ENCODE measurements around the gene RPS19BP1.

Gene RPS19BP1

GRCh38 chr22:39488563-39489083, 43.9 kb downstream of the RPS19BP1 start:
- no peak for DNase-seq

GRCh38 chr22:39487826-39488520, 44.6 kb downstream of the RPS19BP1 start:
- DNase-seq: no peak

DNA sequence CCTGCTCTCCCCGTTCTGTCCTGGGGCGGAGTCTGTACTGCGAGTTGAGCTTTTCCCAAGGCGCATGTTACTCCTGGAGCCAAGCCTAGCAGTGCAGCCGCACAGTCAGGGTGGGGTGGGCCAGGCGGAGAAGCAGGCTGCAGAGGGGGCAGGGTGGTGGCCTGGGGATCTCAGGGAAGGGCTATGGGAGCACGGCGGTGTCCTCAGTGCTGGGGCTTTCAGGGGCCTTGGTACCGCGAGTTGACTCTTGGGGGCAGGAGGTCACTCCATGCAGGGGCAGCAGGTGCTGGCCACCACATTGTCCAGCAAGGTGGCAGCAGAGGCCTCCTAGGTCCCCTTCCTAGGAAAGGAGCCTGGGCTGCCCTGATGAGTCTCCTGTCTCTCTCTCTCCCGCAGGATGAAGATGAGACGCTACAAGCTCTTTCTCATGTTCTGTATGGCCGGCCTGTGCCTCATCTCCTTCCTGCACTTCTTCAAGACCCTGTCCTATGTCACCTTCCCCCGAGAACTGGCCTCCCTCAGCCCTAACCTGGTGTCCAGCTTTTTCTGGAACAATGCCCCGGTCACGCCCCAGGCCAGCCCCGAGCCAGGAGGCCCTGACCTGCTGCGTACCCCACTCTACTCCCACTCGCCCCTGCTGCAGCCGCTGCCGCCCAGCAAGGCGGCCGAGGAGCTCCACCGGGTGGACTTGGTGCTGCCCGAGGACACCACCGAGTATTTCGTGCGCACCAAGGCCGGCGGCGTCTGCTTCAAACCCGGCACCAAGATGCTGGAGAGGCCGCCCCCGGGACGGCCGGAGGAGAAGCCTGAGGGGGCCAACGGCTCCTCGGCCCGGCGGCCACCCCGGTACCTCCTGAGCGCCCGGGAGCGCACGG, 45.4 kb downstream of the RPS19BP1 start:
- DNase-seq: no peak

GRCh38 chr22:39482768-39483167, 49.8 kb downstream of the RPS19BP1 start:
- no peak for DNase-seq

- no peak for DNase-seq
These were observed 51.0 kb downstream of the RPS19BP1 start for GRCh38 chr22:39481595-39481994.

DNA sequence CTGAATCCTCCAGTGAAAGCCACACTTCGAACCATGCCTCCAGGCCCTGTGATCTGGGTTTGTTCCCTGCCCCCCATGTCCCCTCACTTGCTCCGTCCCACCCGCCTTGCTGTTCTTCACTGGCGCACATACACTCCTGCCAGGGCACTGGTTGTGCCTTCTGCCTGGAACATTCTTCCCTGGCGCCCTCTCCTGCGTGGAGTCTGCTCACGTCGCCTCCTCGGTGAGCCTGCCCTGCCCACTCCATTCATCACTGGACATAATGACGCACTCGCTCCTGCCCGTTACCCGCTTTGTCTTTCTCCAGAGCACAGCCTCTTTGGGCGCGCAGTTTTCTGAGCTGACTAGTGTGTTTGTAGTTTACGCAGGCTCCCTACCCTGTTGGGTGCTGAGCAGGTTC, 51.5 kb downstream of the RPS19BP1 start:
- DNase-seq: no peak

DNA sequence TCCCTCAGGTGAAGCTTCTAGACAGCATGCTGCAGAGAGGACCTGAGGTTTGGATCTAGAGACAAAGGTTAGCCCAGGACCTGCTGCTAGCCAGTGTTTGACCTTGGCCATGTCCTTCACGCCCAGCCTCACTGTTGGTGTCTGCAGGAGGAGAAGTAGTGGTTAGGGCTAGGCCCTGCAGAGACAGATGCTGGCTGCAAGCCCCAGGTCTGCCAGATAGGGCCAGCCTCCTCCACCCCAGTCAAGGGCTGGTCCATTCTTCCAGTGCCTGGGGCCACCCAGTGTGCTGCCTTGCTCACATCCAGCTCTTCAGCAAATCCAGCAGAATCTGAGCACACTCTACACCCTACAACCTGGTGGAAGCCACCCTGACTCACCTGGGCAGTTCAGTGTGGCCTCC, 52.0 kb downstream of the RPS19BP1 start:
- no peak for DNase-seq

- DNase-seq: no peak
These were observed 53.3 kb downstream of the RPS19BP1 start for GRCh38 chr22:39479254-39479653.
